GF-D8 (cell line): ENCODE data around the gene TMEM86A.
"Not testable (repeated sequence)": the region's sequence is repeated elsewhere in the genome, so short reads cannot be mapped to it uniquely, and the experiment has no call there.

Experiments
- DNase-seq: peaks from one replicate; lab custom pipeline; 2025; lab: John Stamatoyannopoulos, UW

The TMEM86A gene

GRCh38 chr11:18698341-18699268 lies at the start of gene TMEM86A:
TMEM86A (plus strand) TSS chr11:18698779; CDS start chr11:18698887, 108 bp downstream.
- no peak for DNase-seq

- DNase-seq, result no peak
These were observed 48.2 kb upstream of the TMEM86A start for GRCh38 chr11:18650353-18650752.

- peak; percentile 7 for DNase-seq
These were observed 47.6 kb upstream of the TMEM86A start for GRCh38 chr11:18650859-18651557.

GRCh38 chr11:18657673-18658072 lies 40.9 kb upstream of the TMEM86A start:
- no peak for DNase-seq

- DNase-seq, result not testable (repeated sequence)
These were observed 33.2 kb upstream of the TMEM86A start for GRCh38 chr11:18665353-18665872.

- DNase-seq, result no peak
These were observed 30.4 kb upstream of the TMEM86A start for GRCh38 chr11:18668131-18668530.

- DNase-seq, result no peak
These were observed 29.4 kb upstream of the TMEM86A start for GRCh38 chr11:18669219-18669596.

- no peak for DNase-seq
These were observed 28.9 kb upstream of the TMEM86A start for GRCh38 chr11:18669711-18670110.

- DNase-seq, result no peak
These were observed 27.3 kb upstream of the TMEM86A start for GRCh38 chr11:18671246-18671645.

GRCh38 chr11:18672209-18672608 lies 26.4 kb upstream of the TMEM86A start:
- not testable (repeated sequence) for DNase-seq

- DNase-seq, result no peak
These were observed 21.8 kb upstream of the TMEM86A start for GRCh38 chr11:18676803-18677202.

GRCh38 chr11:18677560-18677959 lies 21.0 kb upstream of the TMEM86A start:
- no peak for DNase-seq

GRCh38 chr11:18681949-18682348 lies 16.6 kb upstream of the TMEM86A start:
- not testable (repeated sequence) for DNase-seq

- DNase-seq, result no peak
These were observed 16.1 kb upstream of the TMEM86A start for GRCh38 chr11:18682466-18682865.

- no peak for DNase-seq
These were observed 14.3 kb upstream of the TMEM86A start for GRCh38 chr11:18684267-18684666.

GRCh38 chr11:18691467-18692140 lies 7.0 kb upstream of the TMEM86A start:
- not testable (repeated sequence) for DNase-seq

GRCh38 chr11:18692941-18693760 lies 5.4 kb upstream of the TMEM86A start:
- DNase-seq, result no peak

GRCh38 chr11:18696638-18697225 lies 1.8 kb upstream of the TMEM86A start:
- DNase-seq, result no peak

GRCh38 chr11:18697576-18697975 lies 1.0 kb upstream of the TMEM86A start:
- DNase-seq, result no peak

GRCh38 chr11:18699269-18699596 lies 654 bp downstream of the TMEM86A start:
- no peak for DNase-seq

- DNase-seq, result no peak
These were observed 1.3 kb downstream of the TMEM86A start for GRCh38 chr11:18699848-18700261.
